NOMO-1 (cell line): Measurements from ENCODE around the gene NOC2L.
"Not testable (repeated sequence)": the region's sequence is repeated elsewhere in the genome, so short reads cannot be mapped to it uniquely, and the experiment has no call there.

Source experiments
- DNase-seq, 2 experiments: peaks; one replicate each; lab custom pipeline; 2025; ENCODE audit not compliant: unreplicated experiment in 2 of 2; lab: John Stamatoyannopoulos, UW

NOC2L gene

DNA sequence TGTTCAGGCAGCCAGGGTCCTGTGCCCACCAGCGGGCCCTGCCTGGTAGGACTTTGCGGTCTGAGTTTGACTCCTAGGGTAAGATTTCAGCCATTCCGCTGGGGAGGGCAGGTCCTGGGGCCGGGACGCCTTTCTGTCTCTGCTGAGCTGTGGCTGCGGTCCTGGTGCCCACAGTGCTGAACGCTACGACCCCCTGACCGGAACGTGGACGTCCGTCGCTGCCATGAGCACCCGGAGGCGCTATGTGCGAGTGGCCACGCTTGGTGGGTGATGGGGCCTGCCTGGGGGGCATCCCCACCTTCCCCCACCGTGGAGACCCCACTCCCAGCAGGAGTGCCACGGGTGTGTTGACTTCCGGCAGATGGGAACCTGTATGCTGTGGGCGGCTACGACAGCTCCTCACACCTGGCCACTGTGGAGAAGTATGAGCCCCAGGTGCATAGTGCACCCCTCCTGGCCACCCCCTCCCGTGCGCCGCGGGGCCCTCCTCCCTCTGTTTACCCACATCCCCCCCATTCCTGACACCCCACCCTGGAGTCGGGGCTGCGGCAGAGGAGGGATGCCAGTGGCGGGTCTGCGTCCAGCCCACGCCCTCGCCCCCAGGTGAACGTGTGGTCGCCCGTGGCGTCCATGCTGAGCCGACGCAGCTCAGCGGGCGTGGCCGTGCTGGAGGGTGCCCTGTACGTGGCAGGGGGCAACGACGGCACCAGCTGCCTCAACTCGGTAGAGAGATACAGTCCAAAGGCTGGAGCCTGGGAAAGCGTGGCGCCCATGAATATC is 4.9 kb upstream of the NOC2L start:
- no peak for DNase-seq

- DNase-seq = no peak
Observed at GRCh38 chr1:963301-963651, 4.2 kb upstream of the NOC2L start.

GRCh38 chr1:962381-963300 is 3.6 kb upstream of the NOC2L start:
- DNase-seq = no peak

DNA sequence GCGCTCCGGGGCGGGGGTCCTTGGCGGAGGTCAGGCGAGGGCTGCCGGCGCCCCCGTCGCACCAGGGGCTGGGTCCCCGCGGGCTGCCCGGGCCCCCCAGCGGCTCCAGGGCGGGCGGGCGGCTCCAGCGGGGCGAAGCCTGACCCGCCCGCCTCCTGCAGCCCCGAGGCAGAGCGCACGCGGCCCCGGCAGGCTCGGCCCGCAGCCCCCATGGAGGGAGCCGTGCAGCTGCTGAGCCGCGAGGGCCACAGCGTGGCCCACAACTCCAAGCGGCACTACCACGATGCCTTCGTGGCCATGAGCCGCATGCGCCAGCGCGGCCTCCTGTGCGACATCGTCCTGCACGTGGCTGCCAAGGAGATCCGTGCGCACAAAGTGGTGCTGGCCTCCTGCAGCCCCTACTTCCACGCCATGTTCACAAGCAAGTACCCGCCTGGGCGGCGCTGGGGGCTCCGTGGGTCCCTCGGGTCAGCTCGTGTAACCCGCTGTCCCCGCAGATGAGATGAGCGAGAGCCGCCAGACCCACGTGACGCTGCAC is 2.1 kb upstream of the NOC2L start:
- no peak for DNase-seq

GRCh38 chr1:960363-961131 is 1.5 kb upstream of the NOC2L start, which contains the start of gene KLHL17:
Gene KLHL17, plus strand, starts transcription at chr1:960584. Its CDS starts 110 bp downstream, at chr1:960694.
- peak; percentile 59 to 62 for DNase-seq

DNA sequence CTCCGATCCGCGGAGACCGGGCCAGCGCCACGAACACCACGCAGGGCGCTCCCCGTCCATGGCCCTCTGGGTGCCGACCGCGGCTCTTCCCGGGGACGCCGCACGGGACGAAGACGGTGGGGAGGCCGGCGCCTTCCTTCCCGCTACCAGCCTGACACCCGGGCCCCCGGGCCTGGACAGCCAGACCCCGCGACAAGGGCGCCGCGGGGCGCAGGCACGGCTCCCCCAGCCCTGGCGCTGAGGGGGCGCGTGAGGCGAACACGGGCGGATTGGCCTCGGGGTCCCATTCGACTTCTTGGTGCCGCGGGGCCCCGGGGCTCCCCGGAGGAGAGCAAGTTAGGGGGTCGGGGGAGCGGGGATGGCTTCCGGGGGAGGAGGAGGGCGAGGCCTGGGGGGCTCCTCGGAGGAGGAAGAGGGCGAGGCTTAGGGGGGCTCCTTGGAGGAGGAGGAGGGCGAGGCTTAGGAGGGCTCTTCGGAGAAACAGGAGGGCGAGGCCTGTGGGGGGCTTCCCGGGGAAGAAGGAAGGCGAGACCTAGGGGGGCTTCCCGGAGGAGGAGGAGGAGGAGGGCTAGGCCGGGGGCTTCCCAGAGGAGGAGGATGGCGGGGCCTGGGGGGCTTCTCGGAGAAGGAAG is 791 bp upstream of the NOC2L start:
- DNase-seq = no peak

DNA sequence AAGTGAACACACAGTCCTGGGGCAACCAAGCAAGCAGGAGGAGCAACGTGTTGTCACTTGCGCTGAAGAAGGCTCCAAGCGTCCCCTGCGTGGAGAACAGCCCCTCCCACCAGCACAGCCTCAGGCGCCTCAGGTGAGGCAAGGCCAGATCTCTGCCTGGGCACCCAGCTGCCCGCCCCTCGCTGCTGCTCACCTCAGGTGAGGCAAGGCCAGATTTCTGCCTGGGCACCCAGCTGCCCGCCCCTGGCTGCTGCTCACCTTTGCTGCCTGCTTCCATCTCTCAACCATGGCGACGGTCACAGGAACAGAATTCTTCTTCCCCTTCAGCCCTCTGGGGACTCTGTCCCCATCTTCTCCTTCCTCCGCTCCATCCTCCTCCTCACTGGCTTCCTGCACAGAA is 2.4 kb downstream of the NOC2L start:
- no peak for DNase-seq

DNA sequence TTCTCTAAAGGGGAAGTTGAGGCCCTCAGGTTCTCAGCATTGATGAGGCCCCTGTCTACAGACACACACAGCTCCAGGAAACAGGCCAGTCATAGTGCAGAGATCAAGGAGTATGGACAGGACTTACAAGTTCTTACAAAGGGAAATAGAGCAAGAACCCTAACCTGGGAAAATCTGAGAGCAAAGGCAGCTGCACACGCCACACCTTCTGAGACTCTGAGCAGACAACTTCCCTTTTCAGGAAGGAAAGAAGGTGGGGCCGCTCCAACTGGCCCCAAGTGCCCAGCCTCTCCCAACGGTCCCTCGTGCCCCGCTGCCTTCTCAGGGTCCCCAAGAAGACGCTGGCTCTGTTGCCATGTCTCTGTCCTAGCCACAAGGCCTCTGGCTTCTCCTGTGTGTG is 3.6 kb downstream of the NOC2L start:
- peak; percentile 66 to 82 for DNase-seq

GRCh38 chr1:954927-955326 is 4.1 kb downstream of the NOC2L start:
- no peak for DNase-seq

- no peak for DNase-seq
Observed at GRCh38 chr1:953524-954320, 5.3 kb downstream of the NOC2L start.

DNA sequence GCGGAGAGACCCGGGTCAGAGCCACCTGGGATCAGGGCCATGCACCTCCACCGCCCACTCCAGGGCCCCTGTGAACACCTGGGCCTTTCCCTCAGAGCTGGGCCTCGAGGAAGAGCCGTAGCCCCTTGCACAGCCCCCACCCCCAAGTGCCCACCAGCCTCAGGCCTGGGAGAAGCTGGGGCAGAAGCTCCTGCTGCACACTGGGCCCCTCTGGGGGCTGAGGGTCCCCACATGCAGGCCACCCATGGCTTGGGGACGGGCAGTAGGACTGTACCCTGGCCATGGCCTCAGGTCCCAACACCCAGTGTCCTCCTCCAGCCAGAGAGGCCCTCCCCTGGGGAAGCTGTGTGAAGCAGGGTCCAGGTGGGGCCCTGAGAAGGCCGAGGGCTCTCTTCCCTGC is 6.5 kb downstream of the NOC2L start:
- no peak for DNase-seq

- no peak for DNase-seq
Observed at GRCh38 chr1:952201-952600, 6.9 kb downstream of the NOC2L start.

DNA sequence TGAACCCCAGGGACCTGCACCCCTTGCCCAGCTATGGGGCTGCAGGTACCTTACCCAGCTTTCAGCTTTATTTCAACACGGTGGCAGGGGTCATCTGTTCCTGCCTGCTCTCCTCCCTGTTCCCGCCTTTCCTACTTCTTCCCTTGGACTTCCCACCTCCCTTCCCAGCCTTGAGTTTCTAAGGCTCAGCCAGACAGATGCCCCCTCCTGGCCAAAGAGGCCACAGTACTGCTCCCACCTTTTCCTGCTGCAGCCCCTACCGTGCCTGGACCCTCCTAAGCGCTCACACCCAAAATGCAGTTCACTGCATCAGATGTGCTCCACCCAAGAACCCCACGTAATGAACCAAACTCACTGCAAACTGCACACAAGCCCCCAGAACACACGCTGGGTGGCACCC is 7.7 kb downstream of the NOC2L start:
- DNase-seq = no peak

- no peak for DNase-seq
Observed at GRCh38 chr1:950881-951280, 8.2 kb downstream of the NOC2L start.

DNA sequence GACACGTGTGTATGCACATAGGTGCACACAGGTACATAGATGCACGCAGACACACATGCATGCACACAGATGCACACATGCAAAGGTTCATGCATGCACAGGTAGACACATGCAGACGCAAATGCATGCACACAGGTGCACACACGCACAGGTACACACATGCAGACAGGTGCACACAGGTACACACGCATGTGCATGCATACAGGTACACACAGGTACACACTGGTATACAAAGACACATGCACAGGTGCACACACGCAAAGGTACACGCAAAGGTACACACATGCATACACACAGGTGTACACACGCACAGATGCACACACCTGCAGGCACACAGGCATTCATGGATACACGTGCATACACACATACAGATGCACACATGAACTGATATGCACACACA is 8.8 kb downstream of the NOC2L start:
- DNase-seq = no peak

DNA sequence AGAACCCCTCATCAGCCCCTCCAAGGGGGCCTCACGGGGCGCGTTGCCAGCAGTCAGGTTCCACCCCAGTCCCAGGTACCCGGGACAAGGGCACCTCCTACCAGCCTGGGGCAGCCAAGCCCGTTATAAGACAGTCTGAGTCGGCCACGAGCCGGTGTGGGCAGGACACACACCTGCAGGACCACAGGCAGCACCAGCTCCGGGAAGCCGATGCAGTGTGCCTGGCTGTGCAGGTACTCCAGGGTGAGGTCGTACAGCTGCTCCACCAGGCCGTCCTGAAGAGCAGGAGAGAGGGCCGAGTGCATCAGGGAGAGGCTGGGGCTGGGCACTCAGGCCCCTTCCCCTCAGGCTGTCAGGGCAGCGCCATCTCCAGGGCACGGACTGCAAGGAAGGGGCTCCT is 11.1 kb downstream of the NOC2L start:
- DNase-seq = no peak

GRCh38 chr1:946811-947210 is 12.2 kb downstream of the NOC2L start:
- DNase-seq = not testable (repeated sequence)

- DNase-seq = no peak
Observed at GRCh38 chr1:945688-946556, 13.1 kb downstream of the NOC2L start.
